ENCODE results near the gene COMP.

The COMP gene

DNA sequence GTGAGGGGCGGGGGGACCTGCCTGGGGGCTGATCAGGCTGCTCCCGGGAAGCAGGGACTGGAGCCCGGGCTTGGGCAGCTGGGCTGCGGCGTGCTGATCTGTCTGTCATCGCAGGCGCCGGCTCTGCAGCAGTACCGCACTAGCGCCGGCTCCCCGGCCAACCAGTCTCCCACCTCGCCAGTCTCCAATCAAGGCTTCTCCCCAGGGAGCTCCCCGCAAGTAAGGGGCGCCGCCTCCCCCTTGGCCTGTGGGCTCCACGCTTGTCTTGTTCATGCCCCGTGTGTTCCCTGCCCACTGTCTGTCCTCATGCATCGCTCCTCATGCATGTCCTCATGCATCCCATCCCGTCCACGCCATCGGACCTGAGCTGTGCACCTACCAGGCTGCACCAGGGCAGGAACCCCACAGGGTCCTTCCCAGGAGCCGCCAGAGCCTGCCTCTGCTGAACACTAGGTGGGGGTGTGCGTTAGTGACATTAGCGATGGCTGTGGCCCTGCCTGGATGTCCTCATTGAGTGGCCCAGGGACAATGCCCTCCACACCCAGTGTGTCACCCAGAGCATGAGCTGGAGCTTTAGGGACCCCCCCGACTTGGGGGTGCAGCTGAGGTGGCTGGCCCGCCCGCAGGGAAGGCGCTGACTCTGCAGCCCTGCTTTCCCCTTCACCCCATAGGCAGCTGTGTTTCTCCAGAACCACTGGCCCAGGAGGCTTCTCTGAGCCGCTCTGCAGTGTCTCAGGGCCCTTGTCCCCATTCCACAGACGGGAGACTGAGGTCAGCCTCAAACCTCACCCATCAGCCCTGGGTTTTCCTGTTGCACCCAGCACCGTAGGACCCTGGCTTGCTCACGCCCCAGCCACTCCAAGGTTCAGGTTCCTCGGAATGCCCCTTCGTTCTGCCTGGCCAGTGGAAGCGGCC is 19.5 kb downstream of the COMP start:
- no peak for FAIRE-seq

DNA sequence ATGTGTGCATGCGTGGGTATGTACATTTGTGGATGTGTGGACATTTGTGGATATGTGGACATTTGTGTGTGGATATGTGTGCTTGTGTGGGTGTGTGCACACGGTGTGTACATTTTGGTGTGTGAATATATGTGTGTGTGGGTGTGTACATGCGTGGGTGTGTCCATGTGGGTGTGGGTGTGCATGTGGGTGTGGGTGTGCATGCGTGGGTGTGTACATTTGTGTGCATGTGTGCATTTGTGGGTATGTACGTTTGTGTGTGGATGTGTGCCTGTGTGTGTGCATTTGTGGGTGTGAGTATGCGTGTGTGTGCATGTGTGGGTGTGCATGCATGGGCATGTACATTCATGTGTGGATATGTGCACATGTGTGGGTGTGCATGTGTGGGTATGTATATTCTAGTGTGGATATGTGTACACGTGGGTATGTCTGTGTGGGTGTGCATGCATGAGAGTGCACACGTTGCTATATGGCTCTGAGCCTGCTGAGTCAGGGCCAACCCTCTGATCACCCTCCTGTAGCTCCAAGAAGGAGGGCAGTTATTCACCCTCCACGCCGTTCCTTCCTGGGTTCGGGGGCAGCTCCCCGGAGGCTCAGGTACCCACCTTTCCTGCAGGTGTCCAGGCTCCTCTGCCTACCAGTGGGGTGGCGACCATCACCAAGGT is 20.3 kb downstream of the COMP start:
- DNase-seq (ENCODE audit: insufficient read length, low spot score) = no peak
- FAIRE-seq = no peak

More for the DNA sequence above, 19.5 kb downstream of the COMP start:
- DNase-seq (ENCODE audit: insufficient read length, low spot score) = no peak

DNA sequence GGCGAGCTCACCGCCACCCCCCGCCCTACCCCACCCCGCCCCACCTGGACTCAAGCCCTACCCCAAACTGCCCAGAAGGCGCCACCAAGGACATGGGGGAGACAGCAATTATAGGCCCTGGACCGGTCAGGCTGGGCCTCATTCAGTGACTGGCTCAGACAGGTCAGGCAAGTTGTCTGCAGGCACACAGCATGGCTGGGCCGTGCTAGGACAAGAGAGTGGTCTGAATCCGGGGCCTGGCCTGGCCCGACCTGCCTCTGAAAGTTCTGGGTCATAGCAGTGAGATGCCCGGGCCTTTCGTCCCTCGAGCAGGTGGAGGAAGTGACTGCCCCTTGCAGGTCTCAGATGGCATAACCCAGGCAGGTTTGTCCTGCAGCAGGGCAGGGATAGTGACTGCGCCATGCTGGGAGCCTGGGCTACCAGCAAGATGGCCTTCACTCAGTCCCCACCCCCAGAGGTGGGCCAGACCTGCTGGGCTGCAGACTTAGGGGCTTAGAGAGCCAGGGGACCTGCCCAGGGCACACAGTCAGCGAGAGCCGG is 21.0 kb downstream of the COMP start:
- no peak for DNase-seq (ENCODE audit: insufficient read length, low spot score)
- FAIRE-seq = no peak

DNA sequence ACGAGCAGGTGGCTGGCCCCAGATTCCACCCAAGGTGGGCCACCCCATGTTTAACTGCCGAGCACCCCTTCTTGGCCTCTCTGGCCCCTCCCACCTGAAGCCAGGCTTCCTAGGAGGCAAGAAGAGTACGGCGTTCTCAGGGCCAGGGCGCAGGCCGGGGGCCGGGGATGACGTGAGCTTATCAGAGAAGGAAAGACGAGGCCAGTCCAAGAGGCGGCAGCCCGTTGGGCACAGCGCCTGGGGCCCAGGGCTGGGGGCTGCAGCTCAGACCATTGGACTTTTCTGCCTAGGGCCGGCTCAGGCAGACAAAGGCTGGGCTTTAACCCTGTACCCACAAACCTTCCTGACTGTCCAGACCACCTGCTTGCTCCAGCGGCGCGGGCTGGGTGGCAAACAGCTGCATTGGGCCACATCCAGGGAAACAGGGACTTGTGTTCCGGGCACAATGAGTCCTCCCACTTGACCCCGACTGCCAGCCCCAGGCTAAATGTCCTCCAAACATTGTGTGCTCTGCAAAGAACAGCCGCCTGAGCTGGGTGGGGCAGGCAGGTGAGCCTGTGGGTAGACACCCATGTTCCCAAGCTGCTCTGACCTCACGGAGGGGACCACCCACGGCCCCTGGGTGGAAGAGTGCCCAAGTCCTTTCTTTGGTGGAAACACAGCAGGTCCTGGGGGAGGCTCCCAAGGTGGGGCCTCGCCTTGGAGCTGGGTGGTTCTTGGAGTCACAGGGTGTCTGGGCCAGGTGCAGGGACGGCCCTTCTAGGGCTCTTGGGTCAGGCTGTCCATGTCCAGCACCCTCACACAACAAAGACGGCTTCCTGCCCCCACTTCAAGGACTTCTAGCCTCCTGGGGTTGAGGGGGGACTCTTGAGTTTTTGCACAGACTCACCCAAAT is 21.9 kb downstream of the COMP start:
- FAIRE-seq (no peak), DNase-seq (ENCODE audit: insufficient read length, low spot score) (no peak)

DNA sequence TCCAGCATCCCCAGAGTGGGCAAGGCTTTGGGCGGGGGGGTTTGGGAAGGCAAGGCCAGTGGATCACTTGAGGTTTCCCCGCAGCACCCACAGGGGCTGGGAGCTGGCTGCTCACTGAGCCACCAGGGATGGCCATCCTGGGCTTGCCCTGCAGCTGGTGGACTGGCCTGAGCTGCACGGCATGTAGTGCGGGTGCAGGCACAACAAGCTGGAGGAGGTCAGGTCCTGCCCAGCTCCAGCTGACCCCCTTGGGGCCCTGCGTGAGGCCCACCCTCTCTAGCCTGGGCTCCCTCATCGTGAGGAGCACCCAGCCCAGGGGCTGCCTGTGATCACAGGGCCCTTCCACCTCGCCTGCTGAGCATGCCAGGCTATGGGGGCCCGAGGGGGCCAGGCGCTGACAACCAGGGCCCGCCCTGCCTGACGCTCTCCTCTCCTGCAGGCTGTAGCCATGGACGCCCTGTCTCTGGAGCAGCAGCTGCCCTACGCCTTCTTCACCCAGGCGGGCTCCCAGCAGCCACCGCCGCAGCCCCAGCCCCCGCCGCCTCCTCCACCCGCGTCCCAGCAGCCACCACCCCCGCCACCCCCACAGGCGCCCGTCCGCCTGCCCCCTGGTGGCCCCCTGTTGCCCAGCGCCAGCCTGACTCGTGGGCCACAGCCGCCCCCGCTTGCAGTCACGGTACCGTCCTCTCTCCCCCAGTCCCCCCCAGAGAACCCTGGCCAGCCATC is 22.9 kb downstream of the COMP start:
- FAIRE-seq = no peak
- no peak for DNase-seq (ENCODE audit: insufficient read length, low spot score)

DNA sequence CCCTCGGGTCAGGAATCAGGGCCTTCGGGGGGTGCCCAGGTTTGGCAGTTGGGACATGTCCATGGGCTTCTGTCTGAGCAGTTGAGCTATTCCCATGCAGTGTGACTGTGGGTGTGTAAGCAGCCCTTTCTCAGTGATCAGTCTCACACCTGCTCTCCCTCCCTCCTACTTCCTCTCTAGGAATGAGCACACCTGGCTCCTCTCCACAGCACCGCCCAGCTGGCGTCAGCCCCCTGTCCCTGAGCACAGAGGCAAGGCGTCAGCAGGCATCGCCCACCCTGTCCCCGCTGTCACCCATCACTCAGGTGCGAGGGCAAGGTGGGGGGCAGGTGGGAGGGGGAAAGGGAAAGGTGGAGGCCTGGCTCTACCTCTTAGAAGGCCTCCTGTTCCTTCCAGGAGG is 25.9 kb downstream of the COMP start:
- DNase-seq (ENCODE audit: insufficient read length, low spot score) (no peak), FAIRE-seq (no peak)

DNA sequence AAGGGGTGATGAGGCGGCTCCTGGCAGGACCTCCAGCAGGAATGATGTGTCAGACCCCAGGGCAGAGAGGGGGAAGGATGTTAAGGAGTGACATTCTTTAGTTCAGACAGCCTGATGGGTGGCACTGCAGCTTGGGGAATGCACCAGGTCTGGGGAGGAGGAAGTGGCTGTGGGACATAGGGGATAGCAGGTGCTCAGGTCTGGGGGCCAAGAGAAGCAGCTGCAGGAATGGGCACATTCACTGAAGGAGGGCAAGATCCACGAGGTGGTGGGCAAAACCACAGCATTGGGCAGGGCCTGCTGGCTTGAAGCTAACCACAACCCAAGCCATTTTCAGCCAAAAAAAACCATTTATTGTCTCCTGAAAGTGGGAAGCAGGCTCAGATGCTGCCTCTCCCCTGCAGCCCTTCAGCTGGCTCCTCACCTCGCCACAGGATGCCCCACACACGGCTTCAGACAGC is 26.5 kb downstream of the COMP start:
- no peak for FAIRE-seq
- DNase-seq (ENCODE audit: insufficient read length, low spot score) = no peak

DNA sequence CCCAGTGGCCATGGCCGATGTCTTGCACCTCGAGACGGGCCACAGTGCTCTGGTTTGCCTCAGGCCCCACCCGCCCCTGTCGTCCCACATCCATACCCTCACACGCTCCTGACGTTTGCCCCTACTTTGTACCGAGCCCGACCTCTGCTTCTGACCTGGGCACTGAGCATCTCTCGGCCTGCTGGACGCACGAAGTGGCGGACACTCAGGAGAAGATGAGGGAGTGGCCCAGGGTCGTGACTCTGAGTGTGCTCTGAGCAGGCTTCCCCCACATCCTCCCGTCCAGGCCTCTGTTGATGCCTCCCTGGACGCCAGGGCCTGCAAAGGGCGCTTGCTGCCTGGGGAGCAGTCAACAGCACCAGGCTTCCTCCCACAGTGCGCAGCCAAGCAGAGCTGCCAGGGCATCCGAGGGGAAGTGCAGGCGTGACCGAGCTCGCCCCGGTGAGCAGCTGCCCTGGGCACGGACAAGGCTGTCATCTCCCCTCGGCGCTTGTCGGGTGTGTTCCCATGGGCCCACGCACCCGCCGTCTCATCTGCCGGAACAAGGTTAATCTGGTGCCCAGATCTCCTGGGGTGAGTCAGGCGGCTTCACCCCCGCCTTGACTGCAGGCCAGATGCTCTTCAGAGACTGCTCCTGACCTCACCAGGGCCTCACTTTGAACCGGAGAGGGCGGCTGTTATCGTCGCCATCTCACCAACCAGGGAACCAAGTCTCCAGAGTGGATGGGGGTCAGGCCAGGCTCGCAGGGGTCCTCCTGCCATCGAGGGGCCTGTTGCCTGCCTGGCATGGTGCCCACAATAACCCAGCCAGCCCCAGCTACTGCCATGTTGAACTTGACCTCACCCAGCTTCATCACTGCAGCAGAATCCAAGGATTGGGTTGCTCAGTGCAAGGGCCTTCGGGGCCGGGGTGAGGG is 27.2 kb downstream of the COMP start:
- DNase-seq (ENCODE audit: insufficient read length, low spot score) (no peak), FAIRE-seq (no peak)

DNA sequence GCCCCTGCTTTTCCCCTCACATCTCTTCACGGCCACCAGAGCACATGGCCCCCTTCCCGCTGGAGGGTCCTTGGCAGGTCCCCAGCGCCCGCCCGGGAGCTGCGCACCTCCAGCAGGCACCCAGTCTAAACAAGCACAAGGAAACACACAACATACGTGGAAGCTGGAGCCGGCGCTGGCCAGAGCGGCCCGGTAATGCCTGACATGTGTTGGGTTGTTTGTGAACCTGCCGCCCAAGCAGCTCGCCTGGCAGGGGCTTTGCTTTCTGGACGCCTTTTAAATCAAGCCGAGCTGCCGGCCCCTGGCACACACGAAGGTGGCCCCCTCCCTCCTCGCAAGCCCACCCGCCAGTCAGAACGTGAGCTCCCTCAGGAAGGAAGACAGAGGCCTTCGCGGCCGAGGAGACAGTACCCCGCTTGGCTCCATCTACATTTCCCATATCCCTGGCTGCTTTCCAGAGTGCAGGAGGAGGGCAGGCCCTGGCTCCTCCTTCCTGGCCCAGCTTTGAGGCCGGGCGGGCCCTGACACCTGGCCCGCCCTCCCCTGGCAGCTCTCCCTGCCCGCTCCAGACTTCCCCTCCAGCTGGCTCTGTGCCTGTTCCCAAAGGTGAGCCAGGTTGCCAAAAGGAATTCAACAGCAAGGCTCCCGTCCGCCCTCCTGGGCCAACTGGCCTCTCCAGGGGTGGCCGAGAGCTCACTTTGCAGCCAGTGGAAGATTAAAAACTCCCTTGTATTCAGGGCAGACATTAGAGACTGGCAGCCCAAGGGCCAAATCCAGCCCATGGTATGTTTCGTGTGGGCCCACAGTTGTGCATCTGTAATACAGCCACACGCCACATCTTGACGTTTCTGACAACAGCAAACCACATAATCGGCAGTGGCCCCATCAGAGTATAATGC is 28.7 kb downstream of the COMP start:
- FAIRE-seq (no peak), DNase-seq (ENCODE audit: insufficient read length, low spot score) (no peak)

DNA sequence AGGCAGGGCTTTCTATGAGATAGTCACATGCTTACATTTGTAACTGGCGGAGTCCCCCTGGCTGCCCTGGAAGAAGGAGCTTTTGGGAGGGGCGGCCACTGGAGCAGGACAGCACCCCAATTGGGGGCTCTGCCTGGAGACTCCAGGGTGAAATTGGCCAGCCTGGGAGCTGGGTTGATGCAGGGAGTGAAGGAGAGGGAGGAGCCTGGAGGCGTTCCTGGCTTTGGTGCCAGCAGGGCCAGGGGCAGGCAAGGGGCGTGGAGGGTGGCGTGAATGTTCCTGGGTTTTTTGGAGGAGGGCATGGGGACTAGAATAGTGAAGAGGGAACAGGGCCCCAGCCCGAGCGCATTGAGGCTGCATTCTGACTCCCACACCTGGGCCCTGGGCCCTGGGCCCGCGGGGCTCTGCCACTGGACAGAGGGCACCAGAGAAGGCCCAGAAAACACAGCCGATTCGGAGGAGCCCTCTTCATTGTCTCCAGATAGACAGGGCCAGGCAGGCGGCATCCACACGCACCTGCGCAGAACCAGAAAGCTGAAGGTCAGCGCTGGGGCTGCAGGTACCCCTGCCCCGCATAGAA is 29.5 kb downstream of the COMP start:
- no peak for DNase-seq (ENCODE audit: insufficient read length, low spot score)
- FAIRE-seq = no peak

DNA sequence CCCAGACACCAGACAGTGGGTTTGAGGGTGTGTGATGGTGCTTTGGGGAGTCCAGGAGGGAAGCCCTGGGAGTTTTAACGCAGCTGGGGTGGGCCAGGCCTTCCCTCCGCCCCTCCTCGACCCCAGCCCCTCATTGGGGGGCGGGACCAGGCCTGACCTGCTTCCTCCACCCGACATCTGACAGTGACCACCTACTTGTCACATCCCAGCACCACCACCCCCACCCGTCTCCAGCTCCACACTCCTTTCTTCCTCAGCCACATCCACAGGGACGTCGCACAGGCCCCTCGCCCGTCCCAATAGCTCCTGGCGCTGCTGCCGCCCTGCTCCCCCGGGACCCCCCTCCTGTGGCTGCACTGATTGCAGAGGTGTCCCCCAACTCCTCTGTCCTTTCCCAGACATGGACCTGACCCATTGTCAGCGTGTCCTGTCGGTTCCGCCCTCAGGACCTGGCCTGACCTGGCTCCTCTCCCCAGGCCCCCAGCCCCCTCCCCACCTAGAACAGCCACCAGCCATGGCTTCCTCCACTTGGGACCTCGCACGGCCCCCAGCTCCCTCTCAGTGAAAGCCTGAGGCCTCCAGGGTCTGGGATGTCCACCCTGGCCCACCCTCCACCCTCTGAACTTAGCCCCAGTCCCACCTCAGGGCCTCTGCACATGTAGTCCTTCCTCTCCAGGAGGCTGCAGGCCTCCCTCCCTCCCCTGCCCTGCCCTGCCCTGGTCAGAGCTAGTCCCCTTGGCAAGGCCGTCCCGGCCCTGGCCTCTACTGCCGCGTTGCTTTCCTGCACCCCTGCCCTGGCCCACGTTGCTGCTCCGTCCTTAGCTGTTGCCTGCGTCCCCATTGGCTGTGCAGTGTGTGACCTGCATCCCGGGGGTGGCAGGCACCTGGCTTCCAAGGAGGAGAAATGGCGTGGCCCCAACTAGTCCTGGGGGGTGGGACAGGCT is 30.4 kb downstream of the COMP start:
- FAIRE-seq (no peak), DNase-seq (ENCODE audit: insufficient read length, low spot score) (no peak)

DNA sequence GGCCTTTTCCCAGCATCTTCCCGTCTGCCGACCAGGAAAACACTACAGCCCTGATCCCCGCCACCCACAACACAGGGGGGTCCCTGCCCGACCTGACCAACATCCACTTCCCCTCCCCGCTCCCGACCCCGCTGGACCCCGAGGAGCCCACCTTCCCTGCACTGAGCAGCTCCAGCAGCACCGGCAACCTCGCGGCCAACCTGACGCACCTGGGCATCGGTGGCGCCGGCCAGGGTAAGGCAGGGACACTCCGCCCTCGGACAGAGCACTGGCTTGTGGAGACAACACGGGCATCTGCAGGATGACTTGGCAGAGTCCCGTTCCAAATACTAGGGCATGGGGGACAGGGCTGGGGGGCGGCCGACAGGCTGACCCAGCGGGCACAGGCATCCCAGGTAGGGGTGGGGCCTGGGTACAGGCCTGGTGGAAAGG is 31.1 kb downstream of the COMP start:
- no peak for FAIRE-seq
- no peak for DNase-seq (ENCODE audit: insufficient read length, low spot score)

DNA sequence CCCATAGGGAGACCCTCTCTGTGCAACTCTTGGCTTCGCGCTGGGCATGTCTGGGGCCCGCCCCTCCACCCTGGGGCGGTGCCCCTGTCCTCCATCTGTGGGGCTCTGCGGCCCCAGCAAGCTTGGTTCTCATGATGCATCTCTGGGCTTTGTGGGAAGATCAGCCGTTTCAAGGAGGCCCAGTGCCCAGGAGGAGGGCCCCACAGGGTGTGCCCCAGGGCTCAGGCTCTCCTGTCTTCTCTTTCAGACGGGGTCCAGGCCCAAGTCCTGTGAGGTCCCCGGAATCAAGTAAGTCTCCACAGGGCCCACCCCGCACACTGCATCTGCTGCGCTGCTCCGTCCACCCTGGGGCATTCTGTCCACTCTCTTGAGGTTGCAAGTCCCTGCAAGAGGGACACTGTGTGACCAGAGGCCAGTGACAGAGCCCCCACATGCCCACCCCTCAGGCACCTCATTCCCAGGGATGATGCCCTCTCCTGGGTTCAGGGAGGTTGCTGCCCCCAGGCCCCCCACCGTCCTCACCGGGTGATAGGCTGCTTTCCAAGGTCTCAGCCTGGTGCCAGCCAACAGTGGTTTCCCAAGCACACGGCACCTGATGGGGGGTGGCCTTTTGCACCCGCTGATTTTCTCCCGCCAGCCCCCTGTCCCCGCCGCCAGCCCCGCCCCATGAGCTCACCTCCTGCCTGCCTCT is 31.7 kb downstream of the COMP start:
- DNase-seq (ENCODE audit: insufficient read length, low spot score) (no peak), FAIRE-seq (no peak)

DNA sequence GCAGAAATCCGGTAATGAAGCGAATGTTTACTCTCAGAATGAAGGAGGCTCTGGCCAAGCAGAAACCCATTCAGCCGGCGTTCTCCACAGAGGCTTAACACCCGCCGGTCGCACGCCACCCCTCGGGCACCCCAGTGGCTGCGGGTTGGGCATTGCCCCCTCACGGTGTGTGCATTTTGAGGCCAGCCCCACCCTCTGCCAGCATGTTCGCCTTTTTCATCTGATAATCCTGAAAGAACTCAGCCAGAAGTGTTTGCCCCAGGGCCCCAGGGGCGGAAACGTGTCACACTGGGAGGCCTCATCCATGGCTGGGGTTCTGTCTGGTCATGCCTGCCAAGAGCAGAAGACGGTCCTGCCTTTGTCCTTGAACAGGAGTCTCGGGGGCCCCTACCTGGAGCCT is 34.2 kb downstream of the COMP start:
- FAIRE-seq = no peak
- DNase-seq (ENCODE audit: insufficient read length, low spot score) = no peak

DNA sequence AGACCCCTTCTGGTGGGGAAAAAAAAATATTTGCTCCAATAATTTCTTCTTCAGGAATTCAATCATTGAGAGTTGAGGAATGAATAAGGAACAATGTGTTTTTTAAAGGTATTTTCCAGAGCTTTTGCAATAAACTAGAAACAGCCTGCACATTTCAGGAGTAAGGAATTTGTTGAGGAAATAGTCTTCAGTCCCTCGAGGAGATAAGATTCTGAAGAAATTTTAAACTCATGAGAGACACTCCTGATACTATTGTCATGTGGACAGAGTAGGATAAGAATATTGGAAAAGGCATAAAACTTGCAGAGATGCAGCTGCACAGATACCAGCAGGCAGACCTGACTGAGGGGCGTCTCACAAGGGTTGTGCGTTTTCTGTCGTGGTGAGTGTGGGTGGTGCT is 36.6 kb downstream of the COMP start:
- no peak for FAIRE-seq

DNA sequence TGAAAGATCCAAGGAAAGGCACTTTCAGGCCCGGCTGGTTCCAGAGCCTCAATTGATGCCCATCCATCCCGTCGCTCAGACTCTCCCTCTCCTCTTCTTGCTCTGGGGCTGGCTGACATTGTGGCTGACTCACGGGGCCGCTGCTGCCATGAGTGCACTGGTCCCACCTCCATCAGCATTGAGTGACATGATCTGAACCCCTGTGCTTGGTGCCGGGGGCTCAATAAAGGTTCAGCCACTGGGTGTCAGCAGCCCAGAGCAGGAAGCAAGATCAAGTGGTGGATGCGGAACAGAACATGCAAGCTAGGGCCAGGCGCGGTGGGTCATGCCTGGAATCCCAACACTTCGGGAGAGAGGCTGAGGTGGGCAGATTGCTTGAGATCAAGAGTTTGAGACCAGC is 39.5 kb downstream of the COMP start:
- FAIRE-seq (no peak), DNase-seq (ENCODE audit: insufficient read length, low spot score) (no peak)

More for the DNA sequence above, 36.6 kb downstream of the COMP start:
- DNase-seq (ENCODE audit: insufficient read length, low spot score) = no peak

Data from GM19239 (cell line).